Pancreas (tissue), 10 donors: ENCODE data around the gene FTO. TPM values are rescaled to one million over a fixed set of nuclear protein-coding genes. Genes with fewer than 3 reads are reported as not detected.
A peak's percentile ranks its signal among the peaks of the same experiment; 100 is the strongest.

Source experiments
- ATAC-seq, 4 donors: fragments of 200-7000 bp; cut with Tn5 transposase; one replicate each; pipeline versions ENCODE4 v1.8.0 to v1.9.1; 2020; ENCODE audit warnings: mild to moderate bottlenecking in 4 of 4, moderate library complexity in 4 of 4
- DNase-seq, 6 donors: peaks; one replicate each; pipeline ENCODE4 v3.0.0-alpha.2; 2020
- FAIRE-seq: peaks from 2 replicates; lab custom pipeline; 2012; peaks lifted over from hg19 to GRCh38; lab: Jason Lieb, UNC
- H3K27ac ChIP-seq, 4 donors: fragments of 200-600 bp; sonication (generic); 1 replicate in 3 of 4; 2 replicates in 1 of 4; pipeline versions ENCODE4 v1.5.0 to v1.8.0; 2020
- H3K27me3 ChIP-seq, 4 donors: fragments of 200-600 bp; one replicate each; pipeline ENCODE4 v1.8.0; 2021
- H3K36me3 ChIP-seq, 3 donors: fragments of 200-600 bp; sonication (generic) in 1 of 3; one replicate each; pipeline versions ENCODE4 v1.5.0 to v1.8.0; 2020 to 2021
- H3K4me1 ChIP-seq, 3 donors: fragments of 200-600 bp; one replicate each; pipeline ENCODE4 v1.8.0; 2021
- H3K4me3 ChIP-seq, 4 donors: fragments of 200-600 bp; sonication (generic) in 2 of 4; one replicate each; pipeline versions ENCODE4 v1.5.0 to v1.8.0; 2020 to 2021
- H3K9me3 ChIP-seq, 4 donors: fragments of 200-600 bp; one replicate each; pipeline ENCODE4 v1.8.0; 2021
- CTCF ChIP-seq, 4 donors: fragments of 200-600 bp; sonication (generic) in 3 of 4; IDR thresholded peaks; one replicate each; pipeline versions ENCODE4 v1.5.0 to v1.8.0; 2021; ENCODE audit warnings: antibody characterized with exemption in 4 of 4
- WGBS, 2 donors: extraction: QIAGEN DNeasy Blood & Tissue Kit; methylation state at CpG; one replicate each; pipeline ENCODE4 v1.1.7; 2013; 5-methylcytosine and 5-hydroxymethylcytosine counted together
- intact Hi-C, 3 donors: fragments of 100-400 bp; cut with DNase I; formaldehyde crosslinking; loops; one replicate each; pipeline versions ENCODE4 v1.11.1 to v1.14.2; 2022
- polyA plus RNA-seq, 2 donors: library from polyadenylated mRNA; stranded (reverse); fragments of 200-250 nt; gene quantifications; one replicate each; pipeline ENCODE4 v1.2.3, GENCODE V29; 2013
- total RNA-seq, 6 donors: library from RNA; stranded (reverse); fragmentation: NEBNext Ultra II Directional in 4 of 6; extraction: Animal tissue kit (Norgen Biotek cat#: 25700) in 4 of 6; gene quantifications; one replicate each; pipeline versions ENCODE4 v1.2.1 to v1.2.4, GENCODE V29; 2021 to 2023
- donor health status: healthy with polysubstance abuse.
- donor health status: DM: no; HTN: no; CAD: no; lungs with moderate emphysema.
- donor health status: DM: no; HTN: no; CAD: no.
- donor health status: control.
- donor health status: control.
- donor health status: Bipolar disorder and iron deficiency.
- donor health status: DM: yes; HTN: yes; CAD: no.
- donor health status: DM: no; HTN: no; CAD: no.
- donor health status: DM: no; HTN: no; CAD: no.
- donor health status: DM: yes; HTN: yes; CAD: no.

FTO gene
- total and polyA plus RNA-seq, 8 donors: 7.6 to 45.0 (median 31.7) TPM

GRCh38 chr16:54193013-54193664 lies 489.2 kb downstream of the FTO start:
- no peak for DNase-seq
- 58 to 70% methylated on average over 9 of the region's 9 CpGs for WGBS, 2 donors
- no peaks in the 10 kb centered on the region for H3K4me1 ChIP-seq
- no peaks in the 10 kb centered on the region for H3K9me3 ChIP-seq
- no peak overlapping the region for H3K27ac ChIP-seq
- ATAC-seq: peak in 1 of 4 donors; percentile 9
- H3K4me3 ChIP-seq: no peak overlapping the region
- intact Hi-C loops: no loop called here
- no peaks in the 10 kb centered on the region for H3K27me3 ChIP-seq
- TF ChIP-seq CTCF (IDR thresholded peaks at IDR 0.05): no peak
- no peak for FAIRE-seq
- no peaks in the 10 kb centered on the region for H3K36me3 ChIP-seq

GRCh38 chr16:54193665-54194333 lies 489.8 kb downstream of the FTO start:
- peak; percentile 89 to 98 (median 93) for ATAC-seq

GRCh38 chr16:54194334-54194743 lies 490.4 kb downstream of the FTO start:
- no peak for FAIRE-seq
- DNase-seq: peak in 4 of 6 donors; percentile 19 to 78 (median 36)
- intact Hi-C loops: no loop called here
- Histone ChIP-seq H3K27ac (no peak overlapping the region), H3K9me3 (no peaks in the 10 kb centered on the region), H3K4me3 (no peak overlapping the region), H3K4me1 (no peaks in the 10 kb centered on the region), H3K27me3 (no peaks in the 10 kb centered on the region), H3K36me3 (no peaks in the 10 kb centered on the region)
- WGBS, 2 donors: 69 to 83% methylated on average over 24 of the region's 24 CpGs
- peak; percentile 25 to 64 (median 48) for ATAC-seq
- no peak for TF ChIP-seq CTCF (IDR thresholded peaks at IDR 0.05)

More at GRCh38 chr16:54193665-54194333, 489.8 kb downstream of the FTO start:
- H3K4me1 ChIP-seq: no peaks in the 10 kb centered on the region
- no peaks in the 10 kb centered on the region for H3K36me3 ChIP-seq
- DNase-seq (peak; percentile 50 to 85 (median 70)), FAIRE-seq (no peak)
- no peak overlapping the region for H3K4me3 ChIP-seq
- H3K27ac ChIP-seq: no peak overlapping the region
- no peaks in the 10 kb centered on the region for H3K27me3 ChIP-seq
- intact Hi-C loops: no loop called here
- H3K9me3 ChIP-seq: no peaks in the 10 kb centered on the region
- WGBS, 2 donors: 37 to 42% methylated on average over 23 to 25 of the region's 25 CpGs
- peak; percentile 38 to 77 (median 59) for TF ChIP-seq CTCF (IDR thresholded peaks at IDR 0.05)

GRCh38 chr16:54197758-54198157 lies 493.8 kb downstream of the FTO start:
- no peak for TF ChIP-seq CTCF (IDR thresholded peaks at IDR 0.05)
- 75 to 84% methylated on average over 5 of the region's 5 CpGs for WGBS, 2 donors
- intact Hi-C loops: no loop called here
- DNase-seq (no peak), ATAC-seq (no peak), FAIRE-seq (no peak)
- Histone ChIP-seq H3K9me3 (no peaks in the 10 kb centered on the region), H3K27ac (no peak overlapping the region), H3K4me1 (no peaks in the 10 kb centered on the region), H3K36me3 (no peaks in the 10 kb centered on the region), H3K4me3 (no peak overlapping the region), H3K27me3 (no peaks in the 10 kb centered on the region)
